H1 (cell line): ENCODE data around the gene TXNRD3. TPM values are rescaled to one million over a fixed set of nuclear protein-coding genes. Genes with fewer than 3 reads are reported as not detected.

Source experiments
- BRCA1 ChIP-seq: IDR thresholded peaks from 2 replicates; pipeline ENCODE4 v1.6.1; 2012; ENCODE audit warnings: low read depth, low read length, improper control_type of control experiment
- PHF8 ChIP-seq: fragments of 200-600 bp; sonication (generic); conservative IDR thresholded peaks from 2 replicates; pipeline ENCODE4 v1.7.1; 2012; ENCODE audit warnings: low read depth, mild to moderate bottlenecking, inconsistent platforms, low read length, moderate library complexity
- RFX5 ChIP-seq: IDR thresholded peaks from 2 replicates; pipeline ENCODE4 v1.6.1; 2011; ENCODE audit warnings: low read depth, low read length, improper control_type of control experiment, borderline replicate concordance
- SP2 ChIP-seq: IDR thresholded peaks from 2 replicates; pipeline ENCODE4 v1.6.1; 2012; ENCODE audit warnings: mild to moderate bottlenecking, low read length, inconsistent platforms
- SP4 ChIP-seq: IDR thresholded peaks from 2 replicates; pipeline ENCODE4 v1.6.1; 2012; ENCODE audit warnings: low read length, inconsistent platforms
- TAF1 ChIP-seq: IDR thresholded peaks from 2 replicates; pipeline ENCODE4 v1.6.1; 2011; ENCODE audit warnings: mild to moderate bottlenecking, low read depth, low read length
- polyA plus RNA-seq, 7 experiments: library from polyadenylated mRNA; depleted of rRNA in 3 of 7; stranded (reverse) in 5 of 7; unstranded in 2 of 7; fragments of >200 nt in 5 of 7; fragments of 200-250 nt in 2 of 7; gene quantifications; 1 replicate in 5 of 7; 2 replicates in 1 of 7; 4 replicates in 1 of 7; pipeline versions ENCODE4 v1.2.1 to v1.2.3, GENCODE V29; 2011 to 2013; ENCODE audit warnings: missing spikeins in 2 of 7, mixed read lengths in 2 of 7
- total RNA-seq: library from RNA; stranded (reverse); fragmentation: NEBNext Ultra II Directional; extraction: Animal tissue kit (Norgen Biotek cat#: 25700); gene quantifications from 2 replicates; pipeline ENCODE4 v1.2.1, GENCODE V29; 2021
- TF ChIP-seq, protein P1 (sequence below): IDR thresholded peaks from 2 replicates; pipeline ENCODE4 v1.6.1; 2011; ENCODE audit warnings: low read depth, mild to moderate bottlenecking, low read length; ENCODE audit not compliant: insufficient read depth

The TXNRD3 gene
- total and polyA plus RNA-seq, 2 of the 8 experiments (the other 6 are each of a cell fraction or from before 2014, with no cell fraction given) = 3.4 to 4.3 TPM

GRCh38 chr3:126665959-126666657 lies 11.2 kb upstream of the TXNRD3 start (continued):
- TF ChIP-seq PHF8 = no peak
- no peak for TF ChIP-seq TAF1
- no peak for TF ChIP-seq SP4
- TF ChIP-seq SP2 = no peak
- TF ChIP-seq, protein P1, sequence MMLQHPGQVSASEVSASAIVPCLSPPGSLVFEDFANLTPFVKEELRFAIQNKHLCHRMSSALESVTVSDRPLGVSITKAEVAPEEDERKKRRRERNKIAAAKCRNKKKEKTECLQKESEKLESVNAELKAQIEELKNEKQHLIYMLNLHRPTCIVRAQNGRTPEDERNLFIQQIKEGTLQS = no peak
- TF ChIP-seq RFX5 = no peak
- no peak for TF ChIP-seq BRCA1
